SK-N-MC (cell line): ENCODE data around the gene FHIP2A.

ENCODE experiments used
- EZH2 ChIP-seq: fragments of 200-600 bp; sonication (generic); IDR thresholded peaks from one replicate; pipeline ENCODE4 v1.6.1; 2017; ENCODE audit warnings: antibody characterized with exemption
- POLR2AphosphoS5 ChIP-seq: IDR thresholded peaks from 2 replicates; pipeline ENCODE4 v1.6.1; 2012; ENCODE audit warnings: mild to moderate bottlenecking, low read depth, low read length, borderline replicate concordance

GRCh38 chr10:114773197-114773532 is 48.4 kb upstream of the FHIP2A start:
- no peak for TF ChIP-seq POLR2AphosphoS5
- TF ChIP-seq EZH2, result no peak
